Naive B cell (primary cell): ENCODE measurements around the gene ABCG1. TPM values are rescaled to one million over a fixed set of nuclear protein-coding genes. Genes with fewer than 3 reads are reported as not detected.
"Not testable (repeated sequence)": the region's sequence is repeated elsewhere in the genome, so short reads cannot be mapped to it uniquely, and the experiment has no call there.

Source experiments
- ATAC-seq, 2 donors: fragments of 150-1000 bp; cut with Tn5 transposase; 2 replicates each; pipeline ENCODE4 v1.10.0; 2021; ENCODE audit warnings: low read depth in 2 of 2, mild to moderate bottlenecking in 2 of 2, moderate library complexity in 2 of 2
- DNase-seq: peaks from one replicate; pipeline ENCODE4 v3.0.0; 2022
- H3K27ac Mint-ChIP-seq, 6 donors: one replicate each; pipeline ENCODE4 v1.8.0; 2020 to 2022; ENCODE audit warnings: mild to moderate bottlenecking in 6 of 6, mixed read lengths in 6 of 6, moderate library complexity in 5 of 6, inconsistent platforms in 2 of 6
- H3K27me3 Mint-ChIP-seq, 3 donors: one replicate each; pipeline ENCODE4 v1.8.0; 2021 to 2022; ENCODE audit warnings: mixed read lengths in 3 of 3, mild to moderate bottlenecking in 1 of 3
- H3K36me3 Mint-ChIP-seq, 2 donors: one replicate each; pipeline ENCODE4 v1.8.0; 2020 to 2022; ENCODE audit warnings: mixed read lengths in 2 of 2, inconsistent platforms in 1 of 2, mild to moderate bottlenecking in 1 of 2
- H3K4me1 Mint-ChIP-seq, 3 donors: one replicate each; pipeline ENCODE4 v1.8.0; 2020 to 2022; ENCODE audit warnings: mixed read lengths in 3 of 3, inconsistent platforms in 1 of 3, mild to moderate bottlenecking in 1 of 3, moderate library complexity in 1 of 3
- H3K4me3 Mint-ChIP-seq, 8 donors: one replicate each; pipeline ENCODE4 v1.8.0; 2020 to 2022; ENCODE audit warnings: mild to moderate bottlenecking in 8 of 8, mixed read lengths in 8 of 8, moderate library complexity in 8 of 8, inconsistent platforms in 2 of 8
- H3K9me3 Mint-ChIP-seq, 7 donors: one replicate each; pipeline ENCODE4 v1.8.0; 2020 to 2022; ENCODE audit warnings: mixed read lengths in 7 of 7, mild to moderate bottlenecking in 5 of 7, inconsistent platforms in 2 of 7, moderate library complexity in 1 of 7
- polyA plus RNA-seq, 6 donors: library from polyadenylated mRNA; unstranded; fragments of 300-500 nt; fragmentation: Illumina TruSeq; gene quantifications; one replicate each; pipeline ENCODE4 v1.2.3, GENCODE V29; 2021; ENCODE audit warnings: low read depth in 6 of 6

ABCG1 gene
- polyA plus RNA-seq, 6 donors from 2014 or later, result 20.7 to 34.3 (median 25.1) TPM

- H3K4me3 Mint-ChIP-seq, result no peak overlapping the region
Observed at GRCh38 chr21:42291751-42292562, 73.0 kb downstream of the ABCG1 start.

DNA sequence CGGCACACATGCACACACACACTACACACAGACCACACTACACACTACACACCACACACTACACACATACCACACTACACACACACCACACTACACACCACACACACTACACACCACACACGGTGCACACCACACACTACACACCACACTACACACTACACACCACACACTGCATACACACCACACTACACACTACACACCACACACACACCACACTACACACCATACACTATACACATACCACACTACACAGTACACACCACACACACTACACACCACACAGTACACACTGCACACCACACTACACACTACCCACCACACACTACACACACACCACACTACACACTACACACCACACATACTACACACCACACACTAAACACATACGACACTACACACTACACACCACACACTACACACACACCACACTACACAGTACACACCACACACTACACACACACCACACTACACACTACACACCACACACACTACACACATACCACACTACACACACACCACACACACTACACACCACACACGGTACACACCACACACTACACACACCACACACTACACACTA lies 73.7 kb downstream of the ABCG1 start:
- not testable (repeated sequence) for DNase-seq, H3K27ac Mint-ChIP-seq, H3K27me3 Mint-ChIP-seq, H3K4me3 Mint-ChIP-seq, H3K4me1 Mint-ChIP-seq, ATAC-seq, H3K9me3 Mint-ChIP-seq
- H3K36me3 Mint-ChIP-seq, result peaks cover 37% of the 10 kb centered on the region in 2 donors

More at GRCh38 chr21:42291751-42292562, 73.0 kb downstream of the ABCG1 start:
- ATAC-seq, result peak; percentile 35 to 52
- peak overlapping the region in 1 of 6 donors; percentile 54 for H3K27ac Mint-ChIP-seq
- H3K4me1 Mint-ChIP-seq, result peaks cover 0 to 4% (median under 1%) of the 10 kb centered on the region in 3 donors
- no peak for DNase-seq
- H3K9me3 Mint-ChIP-seq, result peaks cover 0 to 2% (median 0%) of the 10 kb centered on the region in 7 donors
- H3K27me3 Mint-ChIP-seq, result no peaks in the 10 kb centered on the region
- H3K36me3 Mint-ChIP-seq, result peaks cover 36 to 44% of the 10 kb centered on the region in 2 donors

DNA sequence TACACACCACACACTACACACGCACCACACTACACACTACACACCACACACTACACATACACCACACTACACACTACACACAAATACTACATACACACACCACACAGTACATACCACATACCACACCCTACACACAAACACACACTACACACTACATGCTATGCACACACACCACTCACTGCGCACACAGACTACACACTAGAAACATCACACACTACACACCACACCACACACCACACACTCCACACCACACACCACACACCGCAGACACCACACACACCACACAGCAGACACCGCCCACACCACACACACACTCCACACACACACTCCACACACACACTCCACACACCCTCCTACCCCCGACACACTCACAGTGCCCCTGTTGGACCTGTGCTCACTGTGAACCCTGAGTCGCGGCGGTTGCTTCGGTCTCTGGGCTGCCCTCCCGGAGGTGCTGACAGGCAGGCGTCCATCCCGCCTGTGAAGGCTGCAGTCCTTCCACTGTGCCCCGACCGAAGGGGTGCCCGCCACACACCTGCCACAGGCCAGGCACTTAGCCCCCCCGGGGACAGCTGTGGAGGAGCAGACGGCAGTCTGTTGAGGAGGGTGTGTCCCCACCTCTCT lies 74.8 kb downstream of the ABCG1 start:
- Mint-ChIP-seq H3K4me3 (no peak overlapping the region), H3K27me3 (no peaks in the 10 kb centered on the region), H3K27ac (no peak overlapping the region), H3K36me3 (peaks cover 26% of the 10 kb centered on the region in 2 donors), H3K9me3 (no peaks in the 10 kb centered on the region), H3K4me1 (no peaks in the 10 kb centered on the region)
- DNase-seq (no peak), ATAC-seq (no peak)

- H3K4me1 Mint-ChIP-seq, result no peaks in the 10 kb centered on the region
- DNase-seq (no peak), ATAC-seq (no peak)
- no peaks in the 10 kb centered on the region for H3K27me3 Mint-ChIP-seq
- no peak overlapping the region for H3K27ac Mint-ChIP-seq
- H3K9me3 Mint-ChIP-seq, result no peaks in the 10 kb centered on the region
- H3K4me3 Mint-ChIP-seq, result peak overlapping the region in 2 of 8 donors; percentile 9 to 52
- H3K36me3 Mint-ChIP-seq, result peaks cover 20 to 22% of the 10 kb centered on the region in 2 donors
Observed at GRCh38 chr21:42294273-42294880, 75.4 kb downstream of the ABCG1 start.

DNA sequence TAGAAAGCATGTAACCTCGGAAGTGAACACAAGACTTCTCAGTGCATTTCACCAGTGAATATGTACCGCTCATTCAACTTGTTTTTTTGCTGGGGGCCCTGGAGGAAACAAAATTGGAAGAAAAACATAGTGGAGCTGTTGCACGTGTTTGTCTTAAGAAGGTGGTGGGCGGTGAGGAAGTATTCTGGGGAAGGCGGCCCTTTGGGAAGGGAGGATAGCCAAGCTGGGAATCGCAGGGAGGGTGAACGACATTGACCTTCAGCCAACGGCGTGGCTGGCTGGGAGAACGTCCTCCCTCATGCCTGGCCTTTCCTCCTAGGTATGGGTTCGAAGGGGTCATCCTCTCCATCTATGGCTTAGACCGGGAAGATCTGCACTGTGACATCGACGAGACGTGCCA lies 76.9 kb downstream of the ABCG1 start:
- peaks cover 0 to 6% (median 0%) of the 10 kb centered on the region in 3 donors for H3K4me1 Mint-ChIP-seq
- no peaks in the 10 kb centered on the region for H3K27me3 Mint-ChIP-seq
- peaks cover 19 to 22% of the 10 kb centered on the region in 2 donors for H3K36me3 Mint-ChIP-seq
- ATAC-seq (no peak), DNase-seq (no peak)
- H3K4me3 Mint-ChIP-seq, result no peak overlapping the region
- no peaks in the 10 kb centered on the region for H3K9me3 Mint-ChIP-seq
- H3K27ac Mint-ChIP-seq, result no peak overlapping the region

DNA sequence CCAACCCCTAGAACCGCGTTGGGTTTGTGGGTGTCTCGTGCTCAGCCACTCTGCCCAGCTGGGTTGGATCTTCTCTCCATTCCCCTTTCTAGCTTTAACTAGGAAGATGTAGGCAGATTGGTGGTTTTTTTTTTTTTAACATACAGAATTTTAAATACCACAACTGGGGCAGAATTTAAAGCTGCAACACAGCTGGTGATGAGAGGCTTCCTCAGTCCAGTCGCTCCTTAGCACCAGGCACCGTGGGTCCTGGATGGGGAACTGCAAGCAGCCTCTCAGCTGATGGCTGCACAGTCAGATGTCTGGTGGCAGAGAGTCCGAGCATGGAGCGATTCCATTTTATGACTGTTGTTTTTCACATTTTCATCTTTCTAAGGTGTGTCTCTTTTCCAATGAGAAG lies 77.6 kb downstream of the ABCG1 start:
- Mint-ChIP-seq H3K27ac (no peak overlapping the region), H3K9me3 (no peaks in the 10 kb centered on the region), H3K36me3 (peaks cover 19 to 22% of the 10 kb centered on the region in 2 donors), H3K4me1 (peaks cover 0 to 6% (median 0%) of the 10 kb centered on the region in 3 donors), H3K27me3 (no peaks in the 10 kb centered on the region), H3K4me3 (no peak overlapping the region)
- ATAC-seq (no peak), DNase-seq (no peak)

DNA sequence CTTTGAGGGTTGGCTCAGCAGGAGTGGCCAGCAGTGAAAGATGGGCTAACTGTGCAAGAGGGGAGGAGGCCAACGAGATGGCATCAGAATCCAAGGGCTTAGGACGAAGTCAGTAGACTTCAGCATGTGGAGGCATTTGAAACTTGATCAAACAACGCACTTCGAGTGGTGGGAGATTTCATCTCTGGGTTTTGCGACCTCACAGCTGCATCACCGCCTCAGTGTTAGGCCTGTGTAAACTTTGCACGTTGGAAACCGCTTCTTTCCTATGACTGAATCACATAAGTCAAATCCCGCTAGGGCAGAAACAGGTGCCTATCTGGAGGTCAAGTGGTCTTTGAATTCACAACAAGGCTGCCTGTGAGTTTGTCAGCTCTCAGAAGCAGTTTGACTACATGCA lies 78.4 kb downstream of the ABCG1 start:
- H3K4me3 Mint-ChIP-seq, result no peak overlapping the region
- DNase-seq (no peak), ATAC-seq (no peak)
- H3K27me3 Mint-ChIP-seq, result no peaks in the 10 kb centered on the region
- H3K4me1 Mint-ChIP-seq, result peaks cover 0 to 6% (median 0%) of the 10 kb centered on the region in 3 donors
- H3K27ac Mint-ChIP-seq, result peak overlapping the region in 1 of 6 donors; percentile 62
- peaks cover 19 to 22% of the 10 kb centered on the region in 2 donors for H3K36me3 Mint-ChIP-seq
- H3K9me3 Mint-ChIP-seq, result no peaks in the 10 kb centered on the region

DNA sequence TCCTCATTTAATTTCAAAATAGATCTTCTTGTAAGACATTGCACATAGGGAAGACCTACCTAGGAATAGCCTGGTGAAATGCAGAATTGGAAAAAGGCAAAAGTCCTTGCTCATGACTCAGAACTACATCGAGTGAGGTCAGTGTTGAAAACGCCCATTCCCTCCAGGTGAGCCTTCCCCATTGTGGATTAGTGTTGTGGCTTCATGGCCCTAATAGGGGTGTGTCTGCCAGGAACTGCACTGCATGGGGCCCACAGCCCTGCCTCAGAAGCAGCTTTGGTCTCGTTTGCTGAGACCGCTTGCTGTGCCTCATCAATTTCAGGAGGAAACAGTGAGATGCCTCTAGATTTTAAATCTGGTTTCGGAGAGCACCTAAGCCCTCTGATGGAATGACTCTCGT lies 79.3 kb downstream of the ABCG1 start:
- H3K36me3 Mint-ChIP-seq, result peaks cover 19 to 22% of the 10 kb centered on the region in 2 donors
- no peak overlapping the region for H3K27ac Mint-ChIP-seq
- no peak overlapping the region for H3K4me3 Mint-ChIP-seq
- DNase-seq (no peak), ATAC-seq (no peak)
- no peaks in the 10 kb centered on the region for H3K27me3 Mint-ChIP-seq
- peaks cover 0 to 6% (median 0%) of the 10 kb centered on the region in 3 donors for H3K4me1 Mint-ChIP-seq
- no peaks in the 10 kb centered on the region for H3K9me3 Mint-ChIP-seq

DNA sequence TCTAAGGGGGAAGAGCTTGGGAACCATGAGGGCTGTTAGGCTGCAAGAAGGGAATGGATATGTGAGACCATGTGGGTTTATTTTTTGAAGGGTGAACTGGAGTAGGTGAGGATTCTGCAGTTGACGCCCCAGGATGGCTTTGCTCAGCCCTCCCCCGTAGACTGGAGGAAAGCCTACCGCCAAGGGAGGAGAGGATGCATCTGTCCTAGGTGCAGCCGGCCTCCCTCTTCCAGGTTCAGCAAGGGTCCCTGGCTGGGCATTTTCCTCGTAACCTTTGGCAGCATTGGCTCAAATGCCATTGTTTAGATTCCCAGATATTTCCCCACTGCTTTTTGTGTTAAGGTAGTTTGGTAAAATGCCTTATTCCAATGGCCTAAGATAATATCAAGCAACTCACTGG lies 79.7 kb downstream of the ABCG1 start:
- H3K4me1 Mint-ChIP-seq, result peaks cover 0 to 6% (median 0%) of the 10 kb centered on the region in 3 donors
- ATAC-seq (no peak), DNase-seq (no peak)
- H3K36me3 Mint-ChIP-seq, result peaks cover 19 to 22% of the 10 kb centered on the region in 2 donors
- no peak overlapping the region for H3K27ac Mint-ChIP-seq
- H3K4me3 Mint-ChIP-seq, result no peak overlapping the region
- H3K27me3 Mint-ChIP-seq, result no peaks in the 10 kb centered on the region
- H3K9me3 Mint-ChIP-seq, result no peaks in the 10 kb centered on the region

DNA sequence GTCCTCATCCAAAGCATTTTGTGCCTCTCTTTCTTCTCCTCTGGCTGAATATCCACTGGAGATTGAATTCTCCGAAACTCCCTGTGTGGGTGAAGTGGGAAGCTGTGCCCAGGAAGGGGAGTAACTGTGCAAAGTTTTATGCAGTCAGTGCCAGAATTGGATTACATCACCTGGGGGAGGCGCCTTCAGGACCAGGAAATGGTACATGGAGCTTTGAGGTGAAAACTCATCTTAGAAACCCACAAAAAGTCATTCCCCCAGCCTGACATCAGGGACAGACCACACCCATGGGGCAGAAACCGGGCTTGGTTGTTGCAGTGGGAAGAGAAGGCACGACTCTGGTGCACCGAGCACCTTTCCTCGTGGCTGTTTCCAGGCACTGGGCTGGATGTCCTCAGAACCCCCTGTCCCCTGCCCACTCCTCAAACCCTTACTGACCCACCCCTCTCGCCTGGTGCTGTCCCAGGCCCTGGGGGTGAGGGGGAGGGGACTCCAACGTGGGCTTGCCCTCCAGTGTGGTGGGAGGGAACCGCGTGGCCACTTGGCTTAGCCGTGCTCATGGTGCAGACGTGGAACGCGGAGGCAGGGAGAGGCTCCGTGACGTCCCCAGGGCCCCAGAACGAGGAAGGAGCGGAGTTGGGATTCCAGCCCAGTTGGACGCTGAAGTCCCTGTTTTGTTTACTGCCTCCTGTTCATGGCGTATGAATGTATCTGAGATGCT lies 80.5 kb downstream of the ABCG1 start:
- Mint-ChIP-seq H3K27ac (no peak overlapping the region), H3K36me3 (peaks cover 17 to 22% of the 10 kb centered on the region in 2 donors)
- no peak for ATAC-seq

DNA sequence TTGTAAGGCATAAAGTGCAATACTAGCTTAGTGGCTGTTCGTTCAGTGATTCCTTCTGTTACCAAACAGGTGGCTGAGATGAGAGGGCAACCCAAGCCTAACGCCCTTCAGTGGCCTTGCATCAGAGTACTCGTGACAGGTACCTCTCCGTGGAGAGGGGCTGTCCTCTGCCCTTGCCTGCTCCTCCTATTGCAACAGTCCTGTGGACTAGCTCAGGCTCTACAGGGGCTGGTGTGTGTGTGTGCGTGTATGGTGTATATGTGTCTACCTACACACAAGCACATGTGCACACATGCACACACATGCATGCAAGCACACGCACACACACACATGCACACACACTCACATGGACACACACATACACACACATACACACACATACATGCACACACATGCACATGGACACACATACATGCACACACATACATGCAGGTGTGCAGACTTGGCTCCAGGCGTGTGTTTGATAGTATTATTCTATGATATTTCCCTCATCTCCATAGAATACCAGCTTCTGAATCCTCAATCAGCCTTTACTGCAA lies 81.2 kb downstream of the ABCG1 start:
- Mint-ChIP-seq H3K36me3 (peaks cover 10 to 22% of the 10 kb centered on the region in 2 donors), H3K4me3 (no peak overlapping the region), H3K9me3 (no peaks in the 10 kb centered on the region), H3K4me1 (peaks cover 0 to 6% (median 0%) of the 10 kb centered on the region in 3 donors), H3K27ac (no peak overlapping the region), H3K27me3 (no peaks in the 10 kb centered on the region)
- DNase-seq (no peak), ATAC-seq (no peak)

More for the DNA sequence above, 80.5 kb downstream of the ABCG1 start:
- DNase-seq, result no peak
- H3K27me3 Mint-ChIP-seq, result no peaks in the 10 kb centered on the region
- no peaks in the 10 kb centered on the region for H3K9me3 Mint-ChIP-seq
- no peak overlapping the region for H3K4me3 Mint-ChIP-seq
- H3K4me1 Mint-ChIP-seq, result peaks cover 0 to 6% (median 0%) of the 10 kb centered on the region in 3 donors

GRCh38 chr21:42300956-42301355 lies 82.0 kb downstream of the ABCG1 start:
- Mint-ChIP-seq H3K9me3 (no peaks in the 10 kb centered on the region), H3K36me3 (peaks cover 2 to 14% of the 10 kb centered on the region in 2 donors), H3K27ac (peak overlapping the region in 1 of 6 donors; percentile 24), H3K4me3 (no peak overlapping the region), H3K27me3 (peaks cover 0 to 4% (median 0%) of the 10 kb centered on the region in 3 donors), H3K4me1 (peaks cover 0 to 6% (median 0%) of the 10 kb centered on the region in 3 donors)
- ATAC-seq (no peak), DNase-seq (no peak)
